GM23248 (cell line): ENCODE measurements around the gene TAF10. TPM values are rescaled to one million over a fixed set of nuclear protein-coding genes. Genes with fewer than 3 reads are reported as not detected.

Source experiments
- DNase-seq: peaks from one replicate; pipeline ENCODE4 v3.0.0-alpha.2; 2015
- H2AFZ ChIP-seq: fragments of 200-600 bp; sonication (generic); 2 replicates; pipeline ENCODE4 v1.6.1; 2016; ENCODE audit warnings: antibody characterized with exemption
- H3F3A ChIP-seq: fragments of 200-600 bp; sonication (generic); 2 replicates; pipeline ENCODE4 v1.6.1; 2016; ENCODE audit warnings: mild to moderate bottlenecking, antibody characterized with exemption, mixed run types; ENCODE audit not compliant: insufficient read depth
- H3K27ac ChIP-seq: fragments of 200-600 bp; sonication (generic); 2 replicates; pipeline ENCODE4 v1.5.1; 2016; ENCODE audit warnings: mild to moderate bottlenecking
- H3K27me3 ChIP-seq: fragments of 200-600 bp; sonication (generic); replicated peaks from 2 replicates; pipeline ENCODE4 v1.6.1; 2016; ENCODE audit warnings: mild to moderate bottlenecking; ENCODE audit not compliant: insufficient read depth
- H3K36me3 ChIP-seq: fragments of 200-600 bp; sonication (generic); 2 replicates; pipeline ENCODE4 v1.6.1; 2016; ENCODE audit warnings: low read depth, mild to moderate bottlenecking
- H3K4me1 ChIP-seq: fragments of 200-600 bp; sonication (generic); 2 replicates; pipeline ENCODE4 v1.6.1; 2016; ENCODE audit warnings: mild to moderate bottlenecking; ENCODE audit not compliant: insufficient read depth
- H3K4me2 ChIP-seq: fragments of 200-600 bp; sonication (generic); one replicate; pipeline ENCODE4 v1.6.1; 2016; ENCODE audit warnings: mild to moderate bottlenecking; ENCODE audit not compliant: unreplicated experiment
- H3K4me3 ChIP-seq: fragments of 200-600 bp; sonication (generic); 2 replicates; pipeline ENCODE4 v1.5.1; 2016; ENCODE audit warnings: mild to moderate bottlenecking
- H3K79me2 ChIP-seq: fragments of 200-600 bp; sonication (generic); 2 replicates; pipeline ENCODE4 v1.6.1; 2016; ENCODE audit warnings: mild to moderate bottlenecking; ENCODE audit not compliant: insufficient read depth
- H3K9ac ChIP-seq: fragments of 200-600 bp; sonication (generic); 2 replicates; pipeline ENCODE4 v1.6.1; 2016; ENCODE audit warnings: mild to moderate bottlenecking
- H3K9me2 ChIP-seq: fragments of 200-600 bp; sonication (generic); 2 replicates; pipeline ENCODE4 v1.6.1; 2016; ENCODE audit warnings: mixed run types, mild to moderate bottlenecking, moderate library complexity; ENCODE audit not compliant: insufficient read depth
- H3K9me3 ChIP-seq: fragments of 200-600 bp; sonication (generic); one replicate; pipeline ENCODE4 v1.6.1; 2017; ENCODE audit warnings: low read depth
- H4K20me1 ChIP-seq: fragments of 200-600 bp; sonication (generic); 2 replicates; pipeline ENCODE4 v1.6.0; 2016; ENCODE audit not compliant: insufficient read depth
- EZH2 ChIP-seq: fragments of 200-600 bp; sonication (generic); IDR thresholded peaks from 2 replicates; pipeline ENCODE4 v1.6.1; 2018; ENCODE audit warnings: antibody characterized with exemption, mild to moderate bottlenecking; ENCODE audit not compliant: insufficient read depth, poor library complexity, severe bottlenecking
- EZH2phosphoT487 ChIP-seq: fragments of 200-600 bp; sonication (generic); IDR thresholded peaks from 2 replicates; pipeline ENCODE4 v1.6.1; 2018; ENCODE audit warnings: antibody characterized with exemption, moderate library complexity, mild to moderate bottlenecking, low read depth; ENCODE audit not compliant: insufficient read depth
- WGBS, 2 experiments: methylation state at CpG; one replicate each; pipeline ENCODE4 v1.1.6; 2015 to 2017; ENCODE audit warnings: low lambda C conversion rate in 2 of 2, low coverage in 1 of 2; ENCODE audit errors: missing lambda C conversion rate in 2 of 2; 5-methylcytosine and 5-hydroxymethylcytosine counted together
- in situ Hi-C: fragments of 300-500 bp; cut with MboI; formaldehyde crosslinking; loops from 2 replicates; pipeline ENCODE4 v1.15.0; 2020
- polyA plus RNA-seq: library from polyadenylated mRNA; unstranded; fragments of >200 nt; fragmentation: Nextera tagmentation; extraction: Ambion mirVana; gene quantifications from 2 replicates; pipeline ENCODE4 v1.2.1, GENCODE V29; 2016
- total RNA-seq: library from RNA; depleted of rRNA; stranded (reverse); fragments of >200 nt; shearing (Covaris generic); gene quantifications from 2 replicates; pipeline ENCODE4 v1.2.3, GENCODE V29; 2014

The TAF10 gene
- total and polyA plus RNA-seq, 2 experiments from 2014 or later, result 67.9 to 172 TPM

- peaks cover 8% of the 10 kb centered on the region for H3K4me1 ChIP-seq
- no peak overlapping the region for H3K9ac ChIP-seq
- TF ChIP-seq EZH2 (no peak), EZH2phosphoT487 (no peak)
- H3K9me2 ChIP-seq, result no peaks in the 10 kb centered on the region
- no peak overlapping the region for H3K4me3 ChIP-seq
- no peaks in the 10 kb centered on the region for H3K27me3 ChIP-seq
- in situ Hi-C loops, result no loop called here
- H3F3A ChIP-seq, result peaks cover 17% of the 10 kb centered on the region
- H3K36me3 ChIP-seq, result no peaks in the 10 kb centered on the region
- no peak overlapping the region for H3K27ac ChIP-seq
- DNase-seq, result no peak
- no peak overlapping the region for H2AFZ ChIP-seq
- no peaks in the 10 kb centered on the region for H3K9me3 ChIP-seq
- no peaks in the 10 kb centered on the region for H4K20me1 ChIP-seq
- H3K79me2 ChIP-seq, result no peaks in the 10 kb centered on the region
- 86 to 88% methylated on average over 29 of the region's 29 CpGs for WGBS, 2 experiments
- no peak overlapping the region for H3K4me2 ChIP-seq
These were observed 20.4 kb upstream of the TAF10 start for GRCh38 chr11:6632116-6633073.

- Histone ChIP-seq H3K4me2 (no peak overlapping the region), H3K9me3 (no peaks in the 10 kb centered on the region), H3K9ac (no peak overlapping the region), H3K4me1 (peaks cover 7% of the 10 kb centered on the region; the same call in 1 of the 2 replicates), H3F3A (peaks cover 9% of the 10 kb centered on the region), H3K27me3 (no peaks in the 10 kb centered on the region), H2AFZ (no peak overlapping the region), H3K4me3 (no peak overlapping the region), H3K79me2 (no peaks in the 10 kb centered on the region), H3K36me3 (no peaks in the 10 kb centered on the region), H4K20me1 (no peaks in the 10 kb centered on the region), H3K27ac (no peak overlapping the region), H3K9me2 (no peaks in the 10 kb centered on the region)
- in situ Hi-C loops, result no loop called here
- 90 to 92% methylated on average over 11 of the region's 11 CpGs for WGBS, 2 experiments
- TF ChIP-seq EZH2phosphoT487 (no peak), EZH2 (no peak)
- DNase-seq, result no peak
These were observed 19.4 kb upstream of the TAF10 start for GRCh38 chr11:6631361-6631890.

- Histone ChIP-seq H4K20me1 (no peaks in the 10 kb centered on the region), H3K9me3 (no peaks in the 10 kb centered on the region), H3K9me2 (no peaks in the 10 kb centered on the region), H3F3A (peaks cover 9% of the 10 kb centered on the region), H3K27me3 (no peaks in the 10 kb centered on the region), H2AFZ (no peak overlapping the region), H3K9ac (no peak overlapping the region), H3K4me2 (no peak overlapping the region), H3K4me1 (peaks cover 7% of the 10 kb centered on the region; the same call in 1 of the 2 replicates), H3K27ac (no peak overlapping the region), H3K4me3 (no peak overlapping the region), H3K79me2 (no peaks in the 10 kb centered on the region), H3K36me3 (no peaks in the 10 kb centered on the region)
- TF ChIP-seq EZH2phosphoT487, result no peak
- TF ChIP-seq EZH2, result no peak
- 96% methylated on average over 27 to 28 of the region's 28 CpGs for WGBS, 2 experiments
- in situ Hi-C loops, result no loop called here
- DNase-seq, result no peak
These were observed 18.7 kb upstream of the TAF10 start for GRCh38 chr11:6630632-6631291.

GRCh38 chr11:6629892-6630631, 18.0 kb upstream of the TAF10 start:
- Histone ChIP-seq H3K9me2 (no peaks in the 10 kb centered on the region), H4K20me1 (no peaks in the 10 kb centered on the region), H3K36me3 (no peaks in the 10 kb centered on the region), H2AFZ (no peak overlapping the region), H3K4me1 (0 out of 2 replicates have a peak, but pooled peaks cover 1% of the 10 kb centered on the region), H3K9me3 (no peaks in the 10 kb centered on the region), H3K4me2 (no peak overlapping the region), H3K4me3 (no peak overlapping the region), H3K9ac (no peak overlapping the region), H3K79me2 (no peaks in the 10 kb centered on the region), H3K27me3 (no peaks in the 10 kb centered on the region), H3K27ac (no peak overlapping the region), H3F3A (peaks cover 6% of the 10 kb centered on the region)
- no peak for DNase-seq
- TF ChIP-seq EZH2 (no peak), EZH2phosphoT487 (no peak)
- in situ Hi-C loops, result no loop called here
- WGBS, 2 experiments, result 91 to 95% methylated on average over 55 to 102 of the region's 102 CpGs
